Astrocyte of the spinal cord (primary cell): ENCODE data around the gene AKAP6.

Experiments
- DNase-seq: peaks from one replicate; pipeline ENCODE4 v3.0.0; 2011; ENCODE audit warnings: low read depth, low spot score
- H3K4me3 ChIP-seq: 2 replicates; pipeline ENCODE4 v1.5.1; 2011; ENCODE audit warnings: low read depth, mild to moderate bottlenecking, low read length, moderate library complexity
- CTCF ChIP-seq: IDR thresholded peaks from 2 replicates; pipeline ENCODE4 v1.5.1; 2012; ENCODE audit warnings: low read depth, mild to moderate bottlenecking, low read length, inconsistent platforms
- in situ Hi-C: cut with HindIII; loops from 2 replicates; pipeline ENCODE4 v1.10.0; 2017; ENCODE audit warnings: low sequenced_read_pairs

The AKAP6 gene

GRCh38 chr14:32330351-32331111 lies 1.4 kb downstream of the AKAP6 start:
- H3K4me3 ChIP-seq: no peak overlapping the region
- no peak for TF ChIP-seq CTCF
- no peak for DNase-seq
- in situ Hi-C loops: no loop called here

DNA sequence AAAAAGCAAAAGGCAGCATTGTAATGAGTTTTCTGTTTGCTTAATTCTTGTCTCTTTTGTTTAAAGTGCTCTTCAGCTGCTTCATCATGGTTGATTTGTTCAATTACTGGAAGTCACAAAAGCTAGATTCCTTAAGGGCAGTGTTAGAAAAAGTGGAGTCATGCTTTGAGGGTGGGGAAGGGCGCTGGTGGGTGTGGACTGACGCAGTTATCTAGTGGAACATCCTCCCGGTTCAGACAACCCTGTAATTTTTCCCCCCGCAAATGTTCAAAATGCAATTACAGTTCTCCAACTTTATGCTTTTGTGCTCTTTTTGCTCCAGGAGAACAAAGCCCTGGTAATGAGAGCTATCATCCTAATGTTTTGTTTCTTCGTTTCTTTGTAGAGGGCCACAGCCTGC lies 2.1 kb downstream of the AKAP6 start:
- DNase-seq: no peak
- H3K4me3 ChIP-seq: no peak overlapping the region
- in situ Hi-C loops: no loop called here
- TF ChIP-seq CTCF: no peak

- TF ChIP-seq CTCF: no peak
- in situ Hi-C loops: no loop called here
- H3K4me3 ChIP-seq: no peak overlapping the region
- no peak for DNase-seq
Measured at GRCh38 chr14:32332415-32333316, 3.6 kb downstream of the AKAP6 start.

DNA sequence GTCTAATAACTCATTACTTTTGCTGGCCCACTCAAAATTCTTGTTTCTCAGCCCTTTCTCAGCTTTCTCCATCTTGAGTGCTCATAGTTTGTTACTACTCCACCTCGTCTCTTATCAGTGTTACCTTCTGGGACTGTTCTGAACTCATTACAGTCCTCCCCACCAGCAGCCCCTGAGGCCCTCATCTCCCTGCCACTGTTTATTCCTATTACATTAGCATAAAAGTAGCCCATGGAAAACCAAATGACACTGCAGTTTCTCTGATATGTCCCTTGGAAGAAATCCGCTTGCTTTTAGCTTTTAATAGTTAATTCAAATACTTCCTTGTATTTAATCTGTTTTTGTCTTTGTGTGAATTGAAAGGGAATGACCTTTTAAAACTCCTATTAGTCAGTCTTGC lies 7.6 kb downstream of the AKAP6 start:
- H3K4me3 ChIP-seq: no peak overlapping the region
- TF ChIP-seq CTCF: no peak
- no peak for DNase-seq
- in situ Hi-C loops: no loop called here

GRCh38 chr14:32337759-32338158 lies 8.7 kb downstream of the AKAP6 start:
- no peak overlapping the region for H3K4me3 ChIP-seq
- in situ Hi-C loops: no loop called here
- no peak for TF ChIP-seq CTCF
- no peak for DNase-seq

- H3K4me3 ChIP-seq: no peak overlapping the region
- DNase-seq: no peak
- in situ Hi-C loops: no loop called here
- TF ChIP-seq CTCF: no peak
Measured at GRCh38 chr14:32339188-32339587, 10.1 kb downstream of the AKAP6 start.
